HepG2 (cell line): ENCODE measurements around the gene RPS6KA2. TPM values are rescaled to one million over a fixed set of nuclear protein-coding genes. Genes with fewer than 3 reads are reported as not detected.

ENCODE experiments used
- ATAC-seq: fragments of 200-7000 bp; cut with Tn5 transposase; 3 replicates; pipeline ENCODE4 v1.9.1; 2020; ENCODE audit warnings: mild to moderate bottlenecking, moderate library complexity
- BruUV-seq: library from RNA; stranded (reverse); fragments of 400-500 nt; replicated peaks from 2 replicates; lab custom pipeline; 2021; lab: Mats Ljungman, UMichigan
- CTCF ChIA-PET: fragments of 300-600 bp; formaldehyde crosslinking; extraction: SDS; loops from one replicate; lab custom pipeline; 2021; ENCODE audit warnings: low total read pairs, inconsistent platforms, low intra/inter-chr PET ratio; lab: Yijun Ruan, JAX
- POLR2A ChIA-PET: fragments of 350-600 bp; sonication (Branson Sonifier 250); formaldehyde crosslinking; loops from one replicate; lab custom pipeline; 2020; ENCODE audit warnings: antibody characterized with exemption, inconsistent platforms; lab: Yijun Ruan, JAX
- DNase-seq: peaks from one replicate; pipeline ENCODE4 v3.0.0-alpha.2; 2015; ENCODE audit warnings: low spot score
- FAIRE-seq: peaks from 3 replicates; lab custom pipeline; 2011; peaks lifted over from hg19 to GRCh38; lab: Jason Lieb, UNC
- H2AFZ ChIP-seq: one replicate; pipeline ENCODE4 v1.6.1; 2011; ENCODE audit warnings: low read length, inconsistent platforms
- H3K27ac ChIP-seq: fragments of 300-600 bp; 3 replicates; pipeline ENCODE4 v1.8.0; 2011; ENCODE audit warnings: mixed run types, mild to moderate bottlenecking, mixed read lengths, low read length, inconsistent platforms; ENCODE audit not compliant: insufficient read depth; ENCODE audit errors: extremely low read length
- H3K27me3 ChIP-seq, 2 experiments: fragments of 200-600 bp in 1 of 2; 2 replicates in 1 of 2; 3 replicates in 1 of 2; pipeline versions ENCODE4 v1.6.0 to v1.8.0; 2011; ENCODE audit warnings: low read length in 2 of 2, mild to moderate bottlenecking in 2 of 2, moderate library complexity in 2 of 2, inconsistent platforms in 1 of 2; ENCODE audit not compliant: insufficient read depth in 2 of 2, control insufficient read depth in 1 of 2
- H3K36me3 ChIP-seq, 2 experiments: fragments of 200-600 bp in 1 of 2; replicated peaks in 1 of 2; 2 replicates in 1 of 2; 3 replicates in 1 of 2; pipeline versions ENCODE4 v1.5.1 to v1.8.0; 2011; ENCODE audit warnings: low read length in 2 of 2, inconsistent platforms in 1 of 2; ENCODE audit not compliant: insufficient read depth in 2 of 2, control insufficient read depth in 1 of 2
- H3K4me1 ChIP-seq: 2 replicates; pipeline ENCODE4 v1.5.1; 2012; ENCODE audit warnings: low read length, inconsistent platforms; ENCODE audit not compliant: insufficient read depth
- H3K4me2 ChIP-seq: 2 replicates; pipeline ENCODE4 v1.6.0; 2011; ENCODE audit warnings: low read depth, low read length, inconsistent platforms
- H3K4me3 ChIP-seq, 3 experiments: fragments of 200-600 bp in 1 of 3; sonication (generic), shearing (Covaris generic) in 1 of 3; replicated peaks in 1 of 3; 2 replicates each; pipeline ENCODE4 v1.5.1; 2011 to 2016; ENCODE audit warnings: low read length in 3 of 3, inconsistent platforms in 2 of 3, low read depth in 2 of 3, mild to moderate bottlenecking in 2 of 3, control low read depth in 1 of 3, mixed read lengths in 1 of 3; ENCODE audit not compliant: insufficient read depth in 1 of 3
- H3K79me2 ChIP-seq: one replicate; pipeline ENCODE4 v1.6.1; 2011; ENCODE audit warnings: low read length, inconsistent platforms; ENCODE audit not compliant: insufficient read depth
- H3K9ac ChIP-seq: 2 replicates; pipeline ENCODE4 v1.6.0; 2011; ENCODE audit warnings: mild to moderate bottlenecking, low read depth, low read length, inconsistent platforms; ENCODE audit not compliant: insufficient read depth
- H3K9me3 ChIP-seq: 2 replicates; pipeline ENCODE4 v1.5.1; 2012; ENCODE audit warnings: mild to moderate bottlenecking, low read length
- H4K20me1 ChIP-seq: 2 replicates; pipeline ENCODE4 v1.6.0; 2011; ENCODE audit warnings: inconsistent platforms, mild to moderate bottlenecking, low read length, moderate library complexity; ENCODE audit not compliant: insufficient read depth
- BCL3 ChIP-seq: sonication (generic); formaldehyde crosslinking; IDR thresholded peaks from 2 replicates; pipeline ENCODE4 v1.5.1; 2020; ENCODE audit warnings: mild to moderate bottlenecking, missing genetic modification reagents, moderate library complexity
- BORCS8-MEF2B ChIP-seq: sonication (generic); formaldehyde crosslinking; IDR thresholded peaks from 2 replicates; pipeline ENCODE4 v1.8.0; 2022; ENCODE audit warnings: mild to moderate bottlenecking, missing genetic modification reagents
- GTF2F1 ChIP-seq: fragments of 150-350 bp; IDR thresholded peaks from 2 replicates; pipeline ENCODE4 v1.6.1; 2014; ENCODE audit warnings: low read length
- KDM4B ChIP-seq: sonication (generic); formaldehyde crosslinking; IDR thresholded peaks from 2 replicates; pipeline ENCODE4 v1.4.0; 2020; ENCODE audit warnings: missing genetic modification reagents
- MLX ChIP-seq: IDR thresholded peaks from 2 replicates; pipeline ENCODE4 v1.6.1; 2016
- RAD51 ChIP-seq: fragments of 450-650 bp; IDR thresholded peaks from 2 replicates; pipeline ENCODE4 v1.6.1; 2016; ENCODE audit warnings: borderline replicate concordance
- RERE ChIP-seq: IDR thresholded peaks from 2 replicates; pipeline ENCODE4 v1.6.1; 2016; ENCODE audit warnings: low read depth, missing genetic modification reagents, missing compliant biosample characterization
- SIN3A ChIP-seq: IDR thresholded peaks from 2 replicates; pipeline ENCODE4 v1.6.1; 2011; ENCODE audit warnings: low read depth, mild to moderate bottlenecking, control low read depth, low read length, borderline replicate concordance
- TBX2 ChIP-seq: sonication (generic); formaldehyde crosslinking; IDR thresholded peaks from 2 replicates; pipeline ENCODE4 v1.5.0; 2020; ENCODE audit warnings: missing genetic modification reagents, mild to moderate bottlenecking, borderline replicate concordance
- TEAD2 ChIP-seq: sonication (generic); formaldehyde crosslinking; IDR thresholded peaks from 2 replicates; pipeline ENCODE4 v1.9.0; 2021; ENCODE audit warnings: missing genetic modification reagents
- ZNF121 ChIP-seq: sonication (generic); formaldehyde crosslinking; IDR thresholded peaks from 2 replicates; pipeline ENCODE4 v1.5.0; 2020; ENCODE audit warnings: mild to moderate bottlenecking, missing genetic modification reagents
- ZNF546 ChIP-seq: sonication (generic); formaldehyde crosslinking; conservative IDR thresholded peaks from 2 replicates; pipeline ENCODE4 v1.8.1; 2023; ENCODE audit warnings: mild to moderate bottlenecking, missing genetic modification reagents
- ZNF572 ChIP-seq: sonication (generic); formaldehyde crosslinking; IDR thresholded peaks from 2 replicates; pipeline ENCODE4 v1.5.1; 2020; ENCODE audit warnings: mild to moderate bottlenecking, missing genetic modification reagents
- ZNF576 ChIP-seq: sonication (generic); formaldehyde crosslinking; IDR thresholded peaks from 2 replicates; pipeline ENCODE4 v1.4.0; 2020; ENCODE audit warnings: mild to moderate bottlenecking, missing genetic modification reagents
- ZNF615 ChIP-seq: sonication (generic); formaldehyde crosslinking; IDR thresholded peaks from 2 replicates; pipeline ENCODE4 v1.5.0; 2020; ENCODE audit warnings: mild to moderate bottlenecking, missing genetic modification reagents, borderline replicate concordance
- WGBS: methylation state at CpG from one replicate; pipeline ENCODE4 v1.1.6; 2017; ENCODE audit warnings: low lambda C conversion rate; 5-methylcytosine and 5-hydroxymethylcytosine counted together
- in situ Hi-C: cut with HindIII; loops from 2 replicates; pipeline ENCODE4 v1.10.0; 2017; ENCODE audit warnings: low pct_unique_long_range_greater_than_20kb; ENCODE audit not compliant: extremely low pct_ligation_motif_present
- intact Hi-C: fragments of 100-400 bp; cut with micrococcal nuclease; formaldehyde crosslinking; loops from one replicate; pipeline ENCODE4 v1.10.0; 2022; ENCODE audit not compliant: unreplicated experiment
- polyA plus RNA-seq, 8 experiments: library from polyadenylated mRNA; depleted of rRNA in 3 of 8; stranded (reverse) in 7 of 8; unstranded in 1 of 8; fragments of >200 nt; fragmentation: Illumina TruSeq in 4 of 8; extraction: Trizol in 4 of 8; gene quantifications; 2 replicates each; pipeline versions ENCODE4 v1.2.1 to v1.2.3, GENCODE V29; 2011 to 2016; ENCODE audit warnings: low read depth in 4 of 8, missing spikeins in 1 of 8, mixed read lengths in 1 of 8; ENCODE audit not compliant: insufficient read depth in 1 of 8
- total RNA-seq, 5 experiments: library from RNA; depleted of rRNA; stranded (reverse); fragments of >200 nt; fragmentation: Illumina TruSeq; extraction: Trizol; gene quantifications; 2 replicates each; pipeline ENCODE4 v1.2.3, GENCODE V29; 2016; ENCODE audit warnings: low read depth in 1 of 5

Gene RPS6KA2
- total and polyA plus RNA-seq, 2 of the 13 experiments (the other 11 are each of a cell fraction or from before 2014, with no cell fraction given), result 0.22 to 0.38 TPM

DNA sequence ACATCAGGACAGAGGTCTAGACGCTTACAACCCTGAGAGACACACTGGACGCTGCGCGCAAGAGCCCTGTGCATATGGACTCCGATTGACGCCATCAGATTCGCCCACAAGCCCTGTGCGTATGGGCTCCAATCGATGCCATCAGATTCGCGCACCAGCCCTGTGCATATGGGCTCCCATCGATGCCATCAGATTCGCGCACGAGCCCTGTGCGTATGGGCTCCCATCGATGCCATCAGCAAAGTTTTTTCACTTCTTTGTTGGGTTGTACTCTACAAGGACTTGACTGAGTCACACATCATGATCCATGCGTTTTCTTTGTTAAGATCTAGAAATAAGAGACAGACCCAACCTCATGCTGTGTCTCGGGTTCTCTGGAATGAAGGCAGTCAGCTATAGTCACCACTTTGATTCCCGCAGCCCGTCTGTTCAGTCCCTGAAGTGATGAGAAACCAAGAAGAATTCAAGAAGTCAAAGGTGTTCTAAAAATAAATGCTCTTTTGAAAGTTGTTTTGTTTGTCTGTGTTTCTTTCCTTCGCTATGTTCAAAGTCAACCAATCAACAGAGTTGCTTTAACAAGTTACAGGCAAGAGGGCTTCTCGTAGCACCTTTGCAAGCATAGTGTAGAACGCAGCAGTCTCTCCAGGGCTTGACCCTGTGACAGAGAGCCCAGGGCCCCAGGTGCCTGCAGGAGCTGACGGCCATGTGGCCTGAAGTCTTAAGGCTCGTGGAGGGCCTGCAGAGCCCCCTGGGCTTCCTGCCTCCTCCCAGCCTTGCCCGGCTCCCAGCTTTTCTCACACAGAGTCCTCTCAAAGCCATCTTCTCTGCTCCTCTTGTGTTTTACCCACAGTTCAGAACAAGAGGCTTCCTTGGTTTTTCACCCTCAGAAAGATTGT is 7.9 kb downstream of the RPS6KA2 start (continued):
- TF ChIP-seq RERE (CRISPR knock-in tag) (no peak), ZNF121 (CRISPR knock-in tag) (no peak), ZNF546 (no peak), KDM4B (CRISPR knock-in tag) (no peak)

GRCh38 chr6:166618251-166618650 is 8.8 kb downstream of the RPS6KA2 start:
- in situ Hi-C loops (no loop called here), intact Hi-C loops (no loop called here)
- Histone ChIP-seq H3K4me1 (no peaks in the 10 kb centered on the region), H3K4me3 (no peak overlapping the region), H3K36me3 (no peaks in the 10 kb centered on the region), H3K79me2 (no peaks in the 10 kb centered on the region), H3K27ac (no peak overlapping the region), H4K20me1 (no peaks in the 10 kb centered on the region; the same call in 1 of the 2 replicates), H3K9me3 (no peaks in the 10 kb centered on the region), H2AFZ (no peak overlapping the region), H3K4me2 (no peak overlapping the region), H3K9ac (no peak overlapping the region), H3K27me3 (peaks cover 6 to 82% of the 10 kb centered on the region in 2 experiments)
- WGBS, result 11% methylated on average over 4 of the region's 4 CpGs
- no TSS peak for BruUV-seq
- FAIRE-seq, result no peak
- ChIA-PET POLR2A (no interaction called here), CTCF (no interaction called here)
- ATAC-seq, result no peak
- TF ChIP-seq ZNF576, result no peak
- TF ChIP-seq SIN3A, result no peak
- TF ChIP-seq MLX, result no peak
- no peak for TF ChIP-seq TBX2 (CRISPR knock-in tag)
- TF ChIP-seq BCL3 (CRISPR knock-in tag), result no peak
- no peak for TF ChIP-seq ZNF615 (CRISPR knock-in tag)
- TF ChIP-seq BORCS8-MEF2B, result no peak
- no peak for TF ChIP-seq ZNF572 (CRISPR knock-in tag)
- no peak for TF ChIP-seq GTF2F1
- no peak for TF ChIP-seq TEAD2
- TF ChIP-seq RAD51, result no peak
- DNase-seq, result no peak
